H9 (cell line): ENCODE data around the gene HAT1. TPM values are rescaled to one million over a fixed set of nuclear protein-coding genes. Genes with fewer than 3 reads are reported as not detected.

ENCODE experiments used
- DNase-seq: peaks from one replicate; pipeline ENCODE4 v3.0.0-alpha.2; 2017
- H2AFZ ChIP-seq: one replicate; pipeline ENCODE4 v1.6.1; 2013; ENCODE audit warnings: mild to moderate bottlenecking, low read length, control low read depth, moderate library complexity
- H2AK5ac ChIP-seq: 2 replicates; pipeline ENCODE4 v1.6.1; 2013; ENCODE audit warnings: low read length, control low read depth, mixed read lengths; ENCODE audit not compliant: insufficient read length
- H2BK120ac ChIP-seq: one replicate; pipeline ENCODE4 v1.6.1; 2013; ENCODE audit warnings: low read depth, mild to moderate bottlenecking, low read length, control low read depth, inconsistent platforms; ENCODE audit not compliant: poor library complexity, severe bottlenecking
- H2BK12ac ChIP-seq: 2 replicates; pipeline ENCODE4 v1.6.1; 2013; ENCODE audit warnings: low read length, control low read depth, mixed read lengths, low read depth; ENCODE audit not compliant: insufficient read length
- H2BK15ac ChIP-seq: 2 replicates; pipeline ENCODE4 v1.6.1; 2013; ENCODE audit warnings: low read depth, low read length, control low read depth
- H2BK20ac ChIP-seq: one replicate; pipeline ENCODE4 v1.6.1; 2013; ENCODE audit warnings: low read depth, mild to moderate bottlenecking, low read length, control low read depth, inconsistent platforms; ENCODE audit not compliant: poor library complexity, severe bottlenecking
- H2BK5ac ChIP-seq: 2 replicates; pipeline ENCODE4 v1.6.1; 2013; ENCODE audit warnings: low read length, control low read depth, mixed read lengths; ENCODE audit not compliant: insufficient read length
- H3K14ac ChIP-seq: 2 replicates; pipeline ENCODE4 v1.6.1; 2013; ENCODE audit warnings: low read length, control low read depth; ENCODE audit not compliant: insufficient read depth
- H3K18ac ChIP-seq: 2 replicates; pipeline ENCODE4 v1.6.1; 2013; ENCODE audit warnings: low read depth, mild to moderate bottlenecking, mixed read lengths, low read length, control low read depth; ENCODE audit not compliant: insufficient read length
- H3K23ac ChIP-seq: 2 replicates; pipeline ENCODE4 v1.6.1; 2013; ENCODE audit warnings: low read length, control low read depth, mixed read lengths, low read depth; ENCODE audit not compliant: insufficient read length
- H3K23me2 ChIP-seq: 2 replicates; pipeline ENCODE4 v1.6.1; 2013; ENCODE audit warnings: low read depth, mild to moderate bottlenecking, mixed read lengths, low read length, control low read depth; ENCODE audit not compliant: insufficient read length, poor library complexity, severe bottlenecking
- H3K27ac ChIP-seq: 2 replicates; pipeline ENCODE4 v1.5.1; 2013; ENCODE audit warnings: low read length, control low read depth, mixed read lengths, low read depth; ENCODE audit not compliant: insufficient read length
- H3K27me3 ChIP-seq: 2 replicates; pipeline ENCODE4 v1.6.1; 2013; ENCODE audit warnings: low read length, control low read depth, inconsistent platforms; ENCODE audit not compliant: insufficient read depth
- H3K4ac ChIP-seq: 2 replicates; pipeline ENCODE4 v1.6.1; 2013; ENCODE audit warnings: low read depth, mild to moderate bottlenecking, control low read depth, inconsistent platforms, low read length, moderate library complexity
- H3K4me1 ChIP-seq: 2 replicates; pipeline ENCODE4 v1.6.1; 2013; ENCODE audit warnings: low read length, control low read depth, inconsistent platforms; ENCODE audit not compliant: insufficient read depth
- H3K4me2 ChIP-seq: 2 replicates; pipeline ENCODE4 v1.6.1; 2013; ENCODE audit warnings: low read length, control low read depth, mixed read lengths; ENCODE audit not compliant: insufficient read length, insufficient read depth
- H3K56ac ChIP-seq: 2 replicates; pipeline ENCODE4 v1.6.1; 2013; ENCODE audit warnings: low read depth, mild to moderate bottlenecking, mixed read lengths, low read length, control low read depth; ENCODE audit not compliant: insufficient read length
- H3K79me1 ChIP-seq: 2 replicates; pipeline ENCODE4 v1.6.1; 2013; ENCODE audit warnings: low read depth, mild to moderate bottlenecking, moderate library complexity, low read length, control low read depth, inconsistent platforms; ENCODE audit not compliant: insufficient read depth, poor library complexity, severe bottlenecking
- H3K79me2 ChIP-seq: 2 replicates; pipeline ENCODE4 v1.6.1; 2013; ENCODE audit warnings: low read length, control low read depth, inconsistent platforms; ENCODE audit not compliant: insufficient read depth
- H3K9ac ChIP-seq: 2 replicates; pipeline ENCODE4 v1.6.1; 2013; ENCODE audit warnings: low read length, control low read depth, mixed read lengths; ENCODE audit not compliant: insufficient read length; ENCODE audit errors: extremely low read depth
- H3K9me3 ChIP-seq: one replicate; pipeline ENCODE4 v1.6.1; 2013; ENCODE audit warnings: low read depth, low read length, inconsistent platforms; ENCODE audit not compliant: control insufficient read depth
- H3T11ph ChIP-seq: one replicate; pipeline ENCODE4 v1.6.1; 2013; ENCODE audit warnings: mild to moderate bottlenecking, low read length, control low read depth, inconsistent platforms
- H4K20me1 ChIP-seq: one replicate; pipeline ENCODE4 v1.6.1; 2013; ENCODE audit not compliant: control insufficient read depth, insufficient read length, insufficient read depth
- H4K5ac ChIP-seq: 2 replicates; pipeline ENCODE4 v1.6.1; 2013; ENCODE audit warnings: low read depth, mild to moderate bottlenecking, mixed read lengths, low read length, control low read depth; ENCODE audit not compliant: insufficient read length
- H4K8ac ChIP-seq: replicated peaks from 2 replicates; pipeline ENCODE4 v1.6.1; 2013; ENCODE audit warnings: low read length, control low read depth, mixed read lengths, low read depth; ENCODE audit not compliant: insufficient read length
- H4K91ac ChIP-seq: 2 replicates; pipeline ENCODE4 v1.6.1; 2013; ENCODE audit warnings: low read depth, mild to moderate bottlenecking, moderate library complexity, mixed read lengths, low read length, control low read depth; ENCODE audit not compliant: insufficient read length
- H3K27ac Mint-ChIP-seq, 3 experiments: 2 replicates in 2 of 3; 3 replicates in 1 of 3; pipeline ENCODE4 v1.8.0; 2020 to 2021; ENCODE audit warnings: mixed read lengths in 3 of 3, mild to moderate bottlenecking in 1 of 3, moderate library complexity in 1 of 3
- H3K27me3 Mint-ChIP-seq: 2 replicates; pipeline ENCODE4 v1.8.0; 2021; ENCODE audit warnings: low read depth, mild to moderate bottlenecking, moderate library complexity, mixed read lengths
- H3K36me3 Mint-ChIP-seq, 3 experiments: 2 replicates in 2 of 3; 3 replicates in 1 of 3; pipeline ENCODE4 v1.8.0; 2020 to 2021; ENCODE audit warnings: low read depth in 3 of 3, mixed read lengths in 3 of 3; ENCODE audit not compliant: insufficient read depth in 1 of 3
- H3K4me1 Mint-ChIP-seq, 2 experiments: 2 replicates each; pipeline ENCODE4 v1.8.0; 2020; ENCODE audit warnings: mixed read lengths in 2 of 2
- H3K4me3 Mint-ChIP-seq, 2 experiments: 2 replicates in 1 of 2; 3 replicates in 1 of 2; pipeline ENCODE4 v1.8.0; 2020 to 2021; ENCODE audit warnings: mild to moderate bottlenecking in 2 of 2, mixed read lengths in 2 of 2, moderate library complexity in 1 of 2
- H3K9me3 Mint-ChIP-seq, 2 experiments: 2 replicates in 1 of 2; 3 replicates in 1 of 2; pipeline ENCODE4 v1.8.0; 2020; ENCODE audit warnings: mild to moderate bottlenecking in 2 of 2, mixed read lengths in 2 of 2, moderate library complexity in 1 of 2
- WGBS: extraction: QIAGEN DNeasy Blood & Tissue Kit; methylation state at CpG from one replicate; pipeline ENCODE4 v1.1.7; 2013; ENCODE audit warnings: missing lambda C conversion rate, low lambda C conversion rate, mixed read lengths; ENCODE audit not compliant: insufficient read length; ENCODE audit errors: extremely low coverage; 5-methylcytosine and 5-hydroxymethylcytosine counted together
- total RNA-seq: library from RNA; stranded (reverse); gene quantifications from 2 replicates; pipeline ENCODE4 v1.2.1, GENCODE V29; 2021
- TF ChIP-seq, protein P1 (sequence below): fragments of 200-600 bp; sonication (generic); conservative IDR thresholded peaks from 3 replicates; pipeline ENCODE4 v1.8.0; 2021; ENCODE audit warnings: antibody characterized with exemption, mild to moderate bottlenecking

HAT1 gene
- total RNA-seq, 1 experiment from 2014 or later, result 73.0 TPM

DNA sequence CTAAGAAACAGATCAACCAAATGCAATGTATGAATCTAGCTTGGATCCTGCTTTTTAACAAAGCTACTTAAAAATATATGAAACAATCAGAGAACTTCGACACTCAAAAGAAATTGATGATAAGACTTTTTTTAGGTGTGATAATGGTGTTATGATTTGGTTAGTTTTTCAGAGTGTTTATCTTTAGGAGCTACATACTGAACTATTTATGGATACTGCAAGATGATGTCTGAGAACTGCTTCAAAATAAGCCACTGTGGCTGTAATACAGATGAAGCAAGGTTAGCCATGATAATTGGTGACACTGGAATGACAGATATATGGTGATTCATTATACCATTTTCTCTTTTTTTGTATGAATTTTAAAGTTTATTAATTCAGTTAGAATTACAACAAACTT is 42.4 kb upstream of the HAT1 start:
- Histone ChIP-seq H3K27me3 (no peaks in the 10 kb centered on the region), H4K5ac (no peak overlapping the region), H3K79me1 (no peaks in the 10 kb centered on the region), H3K4me1 (no peaks in the 10 kb centered on the region), H3K4ac (no peak overlapping the region), H3K27ac (no peak overlapping the region), H2BK12ac (no peak overlapping the region), H3K18ac (no peak overlapping the region), H3K14ac (no peak overlapping the region), H3K79me2 (no peaks in the 10 kb centered on the region), H2BK5ac (no peak overlapping the region), H3K4me2 (no peak overlapping the region), H2AFZ (no peak overlapping the region), H2BK15ac (no peak overlapping the region), H3K9me3 (no peaks in the 10 kb centered on the region), H3T11ph (no peak overlapping the region), H2AK5ac (no peak overlapping the region), H4K8ac (no peak overlapping the region), H3K23ac (no peak overlapping the region), H3K56ac (no peak overlapping the region), H3K23me2 (no peaks in the 10 kb centered on the region), H2BK20ac (no peak overlapping the region), H3K9ac (no peak overlapping the region), H4K91ac (no peak overlapping the region), H2BK120ac (no peak overlapping the region), H4K20me1 (no peaks in the 10 kb centered on the region)
- Mint-ChIP-seq H3K4me1 (no peaks in the 10 kb centered on the region), H3K4me3 (no peak overlapping the region), H3K27ac (no peak overlapping the region), H3K36me3 (peaks cover 6 to 7% (median 7%) of the 10 kb centered on the region in 3 experiments), H3K27me3 (no peaks in the 10 kb centered on the region), H3K9me3 (no peaks in the 10 kb centered on the region)
- no CpG with 5 or more reads among the region's 1 CpG for WGBS
- no peak for DNase-seq
- TF ChIP-seq, protein P1, sequence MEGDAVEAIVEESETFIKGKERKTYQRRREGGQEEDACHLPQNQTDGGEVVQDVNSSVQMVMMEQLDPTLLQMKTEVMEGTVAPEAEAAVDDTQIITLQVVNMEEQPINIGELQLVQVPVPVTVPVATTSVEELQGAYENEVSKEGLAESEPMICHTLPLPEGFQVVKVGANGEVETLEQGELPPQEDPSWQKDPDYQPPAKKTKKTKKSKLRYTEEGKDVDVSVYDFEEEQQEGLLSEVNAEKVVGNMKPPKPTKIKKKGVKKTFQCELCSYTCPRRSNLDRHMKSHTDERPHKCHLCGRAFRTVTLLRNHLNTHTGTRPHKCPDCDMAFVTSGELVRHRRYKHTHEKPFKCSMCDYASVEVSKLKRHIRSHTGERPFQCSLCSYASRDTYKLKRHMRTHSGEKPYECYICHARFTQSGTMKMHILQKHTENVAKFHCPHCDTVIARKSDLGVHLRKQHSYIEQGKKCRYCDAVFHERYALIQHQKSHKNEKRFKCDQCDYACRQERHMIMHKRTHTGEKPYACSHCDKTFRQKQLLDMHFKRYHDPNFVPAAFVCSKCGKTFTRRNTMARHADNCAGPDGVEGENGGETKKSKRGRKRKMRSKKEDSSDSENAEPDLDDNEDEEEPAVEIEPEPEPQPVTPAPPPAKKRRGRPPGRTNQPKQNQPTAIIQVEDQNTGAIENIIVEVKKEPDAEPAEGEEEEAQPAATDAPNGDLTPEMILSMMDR, result no peak
